ENCODE measurements around the gene OR5AL1.
"Not testable (repeated sequence)": the region's sequence is repeated elsewhere in the genome, so short reads cannot be mapped to it uniquely, and the experiment has no call there.

Gene OR5AL1

DNA sequence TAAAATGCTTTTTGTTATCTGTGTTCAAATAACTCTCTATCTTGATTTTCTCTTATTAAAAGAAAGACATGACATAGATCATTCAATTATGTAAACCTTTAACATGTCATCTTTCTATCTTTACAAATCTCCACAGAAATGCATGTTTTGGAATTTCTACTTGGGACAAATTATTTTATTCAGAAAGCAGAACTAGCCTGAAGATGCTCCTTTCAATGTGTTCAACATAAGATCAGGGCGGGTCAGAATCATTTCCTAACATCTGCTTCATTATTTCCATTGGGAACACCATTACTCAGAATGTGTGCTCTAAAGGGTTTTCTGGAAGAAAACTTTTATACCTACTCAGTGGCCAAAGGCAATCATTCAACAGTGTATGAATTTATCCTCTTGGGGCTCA is at the start of gene OR5AL1:
TSS of gene OR5AL1 (plus strand) at position 301 of the 400 bp plus-strand sequence.
- DNase-seq, result no peak

DNA sequence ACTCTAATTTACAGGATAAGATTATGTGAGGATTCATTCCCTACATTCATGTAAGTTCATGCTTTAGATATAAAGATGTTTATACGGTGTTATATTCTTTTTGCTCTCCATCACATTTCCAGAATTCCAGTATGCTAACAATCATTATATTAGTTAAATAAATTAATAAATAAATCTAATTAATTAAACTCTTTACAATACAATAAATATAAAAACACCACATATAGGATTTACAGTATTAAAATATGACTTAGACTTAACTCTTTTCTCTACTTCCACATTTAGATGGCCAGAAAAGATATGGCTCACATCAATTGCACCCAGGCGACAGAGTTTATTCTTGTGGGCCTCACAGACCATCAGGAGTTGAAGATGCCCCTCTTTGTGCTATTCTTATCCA is 37.2 kb upstream of the OR5AL1 start, which contains the start of gene OR8U1:
TSS of gene OR8U1 (plus strand) at position 301 of the 400 bp plus-strand sequence. CDS start at position 301, 0 bp downstream.
- no peak for DNase-seq

DNA sequence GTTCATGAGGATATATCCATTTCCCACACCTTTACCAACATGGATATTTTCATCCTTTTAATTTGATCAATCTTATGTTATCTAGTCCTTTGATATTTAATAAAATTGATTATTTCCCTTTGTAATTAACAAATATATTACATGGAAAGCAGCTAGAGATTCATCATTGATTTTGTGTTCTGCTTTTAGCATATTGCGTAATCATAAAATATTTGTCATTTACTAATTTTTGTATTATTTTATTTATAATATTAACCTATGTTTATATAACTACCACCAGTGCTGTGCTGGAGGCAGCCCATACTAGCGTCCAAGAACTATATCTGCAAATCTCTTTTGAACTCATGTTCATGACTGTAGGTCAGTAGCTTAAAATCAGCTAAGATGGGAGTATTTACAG is 32.4 kb upstream of the OR5AL1 start:
- no peak for DNase-seq

DNA sequence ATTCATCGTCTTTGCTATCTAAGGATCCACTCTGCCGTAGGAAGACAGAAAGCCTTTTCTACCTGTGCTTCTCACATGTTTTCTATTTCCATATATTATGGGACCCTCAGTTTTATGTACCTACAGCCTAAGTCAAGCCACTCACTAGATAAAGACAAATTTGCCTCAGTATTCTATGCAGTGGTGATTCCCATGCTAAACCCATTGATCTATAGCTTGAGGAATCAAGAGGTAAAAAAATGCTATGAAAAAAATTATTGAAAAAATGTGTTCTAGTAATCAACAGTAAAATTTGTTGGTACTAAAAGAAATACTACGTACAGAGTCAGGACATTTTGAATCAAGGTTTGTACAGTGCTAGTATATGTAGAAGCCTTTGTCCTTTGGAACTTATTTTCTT is 18.1 kb upstream of the OR5AL1 start:
- no peak for DNase-seq

DNA sequence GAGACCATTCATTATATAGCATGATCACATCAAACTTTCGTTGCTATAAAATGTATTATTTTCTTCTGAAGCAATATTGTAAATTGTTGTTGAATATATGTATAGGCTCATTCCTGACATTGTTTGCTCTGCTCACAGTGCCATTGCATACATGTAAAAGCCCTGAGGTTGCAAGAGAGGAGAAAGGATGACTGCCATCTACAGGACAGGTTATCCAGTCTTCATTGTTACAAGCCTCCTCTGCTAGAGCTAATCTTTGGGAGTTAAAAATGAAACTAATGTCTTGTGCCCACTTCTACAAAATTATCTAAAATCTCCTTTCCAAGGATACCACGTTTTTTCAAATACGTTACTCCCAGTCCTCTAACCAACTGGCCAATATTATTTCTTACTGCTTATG is 16.4 kb upstream of the OR5AL1 start:
- DNase-seq, result no peak

DNA sequence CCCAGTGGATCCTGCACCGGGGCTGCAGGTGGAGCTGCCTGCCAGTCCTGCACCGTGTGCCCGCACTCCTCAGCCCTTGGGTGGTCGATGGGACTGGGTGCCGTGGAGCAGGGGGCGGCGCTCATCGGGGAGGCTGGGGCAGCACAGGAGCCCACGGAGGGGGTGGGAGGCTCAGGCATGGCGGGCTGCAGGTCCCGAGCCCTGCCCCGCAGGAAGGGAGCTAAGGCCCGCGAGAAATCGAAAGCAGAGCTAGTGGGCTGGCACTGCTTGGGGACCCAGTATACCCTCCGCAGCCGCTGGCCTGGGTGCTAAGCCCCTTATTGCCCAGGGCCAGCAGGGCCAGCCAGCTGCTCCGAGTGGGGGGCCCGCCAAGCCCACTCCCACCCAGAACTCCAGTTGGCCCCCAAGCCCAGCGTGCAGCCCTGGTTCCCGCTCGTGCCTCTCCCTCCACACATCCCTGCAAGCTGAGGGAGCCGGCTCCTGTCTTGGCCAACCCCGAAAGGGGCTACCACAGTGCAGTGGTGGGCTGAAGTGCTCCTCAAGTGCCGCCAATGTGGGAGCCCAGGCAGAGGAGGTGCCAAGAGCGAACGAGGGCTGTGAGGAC is 10.5 kb upstream of the OR5AL1 start:
- DNase-seq, result not testable (repeated sequence)

DNA sequence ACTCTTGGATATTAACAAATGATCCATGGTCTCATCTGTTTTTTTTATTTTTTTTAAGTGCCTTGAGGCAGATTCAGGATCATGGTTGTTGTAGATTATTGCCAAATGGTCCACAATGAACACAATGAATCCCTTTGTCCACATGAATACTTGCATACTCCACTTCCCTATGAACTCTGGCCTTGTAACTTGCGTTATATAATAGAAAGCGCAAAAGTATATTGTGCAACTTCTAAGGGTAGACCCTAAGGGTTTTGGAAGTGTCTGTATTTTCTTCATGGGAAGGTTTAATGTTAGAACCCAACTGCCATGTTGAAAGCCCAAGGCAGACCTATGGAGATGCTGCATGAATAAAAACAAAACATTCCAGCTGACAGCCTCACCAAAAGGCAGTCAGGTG is 8.1 kb upstream of the OR5AL1 start:
- no peak for DNase-seq

DNA sequence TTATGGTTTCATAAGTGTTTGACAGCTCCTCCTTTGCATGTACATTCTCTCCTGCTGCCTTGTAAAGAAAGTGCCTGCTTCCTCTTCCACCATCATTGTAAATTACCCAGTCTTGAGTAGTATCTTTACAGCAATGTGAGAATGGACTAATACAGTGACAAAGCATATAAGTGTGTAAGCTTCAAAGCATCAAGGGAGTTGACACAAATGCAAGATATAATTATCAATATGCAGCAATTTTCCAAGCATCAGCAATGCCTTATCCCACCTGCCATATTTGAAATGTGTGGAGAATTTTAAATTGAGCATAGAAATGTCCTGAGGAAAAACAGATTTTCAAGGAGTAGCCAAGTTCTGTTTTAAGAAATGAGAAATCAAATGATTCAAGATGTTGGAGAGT is 1.7 kb upstream of the OR5AL1 start:
- no peak for DNase-seq

DNA sequence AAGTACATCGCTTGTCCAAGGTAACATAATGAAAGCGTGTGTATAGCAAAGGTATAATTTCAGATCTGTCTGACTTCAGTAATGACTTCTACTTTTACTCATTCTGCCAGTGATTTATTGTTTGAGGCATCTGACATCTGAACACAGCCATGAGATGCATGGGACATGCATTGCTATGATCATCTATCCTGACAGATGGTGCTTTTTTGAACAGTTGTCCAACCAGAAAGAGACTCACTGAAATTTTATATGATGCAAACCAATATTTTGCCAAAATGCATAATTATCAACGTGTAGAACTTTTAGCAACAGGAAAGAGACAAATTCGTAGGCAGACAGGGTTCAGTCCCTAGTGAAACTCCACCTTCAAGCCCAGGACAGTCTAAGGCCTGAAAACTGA is 41.0 kb downstream of the OR5AL1 start:
- DNase-seq, result no peak

DNA sequence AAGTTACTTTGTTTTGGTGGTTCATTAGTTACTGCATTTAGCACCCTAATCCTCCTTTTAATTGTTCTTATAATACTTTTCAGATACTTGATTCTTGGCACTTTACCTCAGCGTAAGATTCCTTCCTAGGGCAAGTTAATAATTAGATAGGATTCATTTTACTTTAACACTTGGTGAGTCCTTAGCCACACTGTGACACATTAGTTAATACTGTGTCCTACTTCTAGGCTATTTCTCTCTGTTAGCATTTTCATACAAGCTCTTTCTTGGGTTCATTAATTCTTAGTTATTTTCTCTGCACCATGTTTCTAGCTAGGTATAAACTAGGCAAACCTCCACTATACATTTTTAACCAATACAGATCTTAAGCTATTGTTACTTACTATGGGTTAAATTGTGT is 44.6 kb downstream of the OR5AL1 start:
- DNase-seq, result no peak

Data from midbrain (tissue), 1 donor.